C4-2B (cell line): Measurements from ENCODE around the gene ASXL2.

Experiments
- CTCF ChIP-seq: fragments of 450-650 bp; conservative IDR thresholded peaks from 2 replicates; pipeline ENCODE4 v1.5.1; 2017; ENCODE audit warnings: mild to moderate bottlenecking
- ZFX ChIP-seq: fragments of 450-650 bp; IDR thresholded peaks from 2 replicates; pipeline ENCODE4 v1.6.1; 2017

- TF ChIP-seq CTCF (no peak), ZFX (no peak)
These were observed 13.4 kb upstream of the ASXL2 start for GRCh38 chr2:25891672-25892071.
